ENCODE data around the gene SGSM1.

SGSM1 gene

GRCh38 chr22:24805790-24806662 lies at the start of gene SGSM1:
TSS of gene SGSM1 (plus strand) at chr22:24806211. CDS start at chr22:24806326, 115 bp downstream.
- peak; percentile 76 for DNase-seq

GRCh38 chr22:24758164-24758799 lies 47.7 kb upstream of the SGSM1 start:
- peak; percentile 25 for DNase-seq

DNA sequence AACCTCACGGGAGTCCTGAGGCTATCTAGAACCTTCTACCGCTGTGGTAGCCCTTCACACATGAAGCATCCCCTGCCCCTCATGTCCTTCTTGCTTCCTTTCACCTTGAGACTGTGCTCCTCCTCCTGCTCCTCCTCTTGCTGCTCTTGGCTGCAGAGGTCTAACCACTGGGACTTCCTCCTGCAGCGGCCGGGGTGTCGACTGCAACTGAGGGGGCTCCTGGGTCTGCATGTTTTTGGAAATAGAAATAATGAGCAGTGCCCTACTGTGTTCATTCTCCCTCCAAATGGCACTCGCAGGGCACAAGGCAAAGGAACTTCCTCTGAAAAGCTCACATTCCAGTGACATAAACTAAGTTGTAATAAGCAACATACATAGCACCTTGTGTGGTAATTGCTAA lies 46.2 kb upstream of the SGSM1 start:
- DNase-seq = no peak

- no peak for DNase-seq
These were observed 45.2 kb upstream of the SGSM1 start for GRCh38 chr22:24760708-24761306.

GRCh38 chr22:24761888-24762675 lies 43.9 kb upstream of the SGSM1 start:
- DNase-seq = no peak

GRCh38 chr22:24763872-24764485 lies 42.0 kb upstream of the SGSM1 start:
- DNase-seq = no peak

GRCh38 chr22:24765166-24765565 lies 40.8 kb upstream of the SGSM1 start:
- no peak for DNase-seq

DNA sequence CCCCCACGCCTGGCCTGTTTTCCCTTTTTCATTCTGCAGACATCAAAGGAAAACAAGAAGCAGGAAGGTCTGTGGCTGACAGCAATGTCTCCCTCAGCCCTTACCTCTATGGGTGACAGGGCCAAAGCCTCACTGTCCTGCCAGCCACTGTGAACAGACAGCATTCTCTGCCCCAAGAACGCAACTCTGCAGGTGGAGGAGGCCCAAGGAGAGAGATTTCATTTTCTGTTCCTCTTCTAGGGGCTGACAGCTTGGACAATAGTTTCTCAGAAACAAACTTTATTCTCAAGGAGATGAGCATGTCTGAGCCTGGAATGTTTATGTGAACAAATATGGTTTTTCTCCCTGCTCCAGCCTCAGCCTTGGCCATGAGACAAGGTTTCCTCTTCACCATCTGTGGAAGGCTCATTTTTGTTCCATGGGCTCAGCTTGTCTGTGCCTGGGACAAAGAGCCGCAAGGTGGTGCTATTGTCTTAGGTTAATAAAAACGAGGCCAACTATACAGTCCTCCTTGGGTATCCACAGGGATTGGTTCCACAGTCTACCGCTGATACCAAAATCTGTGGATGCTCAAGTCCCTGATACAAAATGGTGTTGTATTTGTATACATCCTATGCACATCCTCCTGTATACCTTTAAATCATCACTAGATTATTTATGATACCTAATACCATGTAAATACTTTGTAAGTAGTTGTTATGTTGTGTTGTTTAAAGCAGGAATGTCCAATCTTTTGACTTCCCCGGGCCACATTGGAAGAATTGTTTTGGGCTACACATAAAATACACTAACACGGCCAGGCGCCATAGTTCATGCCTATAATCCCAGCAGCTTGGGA lies 37.3 kb upstream of the SGSM1 start:
- peak; percentile 60 for DNase-seq

DNA sequence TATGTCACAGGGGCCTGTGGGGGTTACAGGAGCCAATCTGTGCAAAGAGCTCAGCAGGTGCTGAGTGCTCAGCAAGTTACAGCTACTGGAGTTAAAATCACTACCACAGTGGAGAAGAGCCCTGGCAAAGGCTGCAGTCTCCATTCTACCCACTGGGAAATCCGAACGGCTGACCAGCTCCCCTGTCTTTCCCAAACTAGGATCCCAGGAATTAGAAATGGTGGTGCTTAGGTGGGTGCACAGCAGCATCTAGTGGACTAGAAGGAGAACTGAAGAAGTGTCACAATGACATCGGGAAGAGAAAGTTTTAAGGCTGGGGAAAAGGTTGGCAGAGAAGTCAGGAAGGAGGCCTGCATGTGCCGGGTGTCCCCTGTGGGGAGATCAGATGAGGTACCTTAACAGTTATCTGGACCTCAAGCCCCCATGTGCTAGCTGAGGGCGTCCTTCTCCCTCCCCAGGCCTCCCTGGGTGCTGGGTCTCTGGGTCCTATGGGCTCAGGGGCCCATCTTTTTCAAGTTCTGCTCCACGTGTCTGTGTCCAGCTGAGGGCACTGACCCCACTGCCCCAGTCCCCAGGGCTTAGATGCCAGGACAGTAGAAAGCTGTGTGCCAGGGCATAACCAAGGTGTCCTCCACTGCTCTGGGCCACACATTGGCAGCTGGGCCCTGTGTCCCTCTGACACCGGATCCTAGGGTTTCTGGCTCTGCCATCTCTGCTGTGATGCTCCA lies 33.4 kb upstream of the SGSM1 start:
- no peak for DNase-seq

DNA sequence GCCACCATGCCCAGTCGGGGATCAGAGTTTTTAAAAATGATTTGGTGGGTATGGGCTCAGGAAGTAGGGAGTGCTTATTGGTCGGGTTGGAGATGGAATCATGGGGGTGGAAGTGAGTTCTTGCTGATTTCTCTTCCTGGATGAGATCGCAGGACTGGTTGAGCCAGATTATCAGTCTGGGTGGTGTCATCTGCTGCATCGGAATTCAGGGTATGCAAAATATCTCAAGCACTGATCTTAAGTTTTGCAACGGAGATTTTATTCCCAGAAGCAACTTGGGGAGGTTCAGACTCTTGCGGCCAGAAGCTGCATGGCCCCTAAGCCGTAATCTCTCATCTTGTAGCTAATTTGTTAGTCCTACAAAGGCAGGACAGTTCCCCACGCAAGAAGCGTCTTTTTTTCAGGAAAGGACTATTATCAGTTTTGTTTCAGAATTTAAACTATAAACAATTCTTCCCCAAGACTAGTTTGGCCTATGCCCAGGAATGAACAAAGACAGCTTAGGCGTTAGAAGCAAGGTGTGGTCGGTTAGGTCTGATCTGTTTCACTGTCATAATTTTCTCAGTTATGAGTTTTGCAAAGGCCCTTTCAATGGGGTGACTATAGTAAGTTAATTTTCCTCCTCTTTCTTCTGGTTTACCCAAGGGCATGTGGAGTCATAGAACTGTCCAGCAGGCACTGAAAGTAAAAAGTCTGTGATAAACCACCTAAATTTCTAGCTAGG lies 30.1 kb upstream of the SGSM1 start:
- no peak for DNase-seq

DNA sequence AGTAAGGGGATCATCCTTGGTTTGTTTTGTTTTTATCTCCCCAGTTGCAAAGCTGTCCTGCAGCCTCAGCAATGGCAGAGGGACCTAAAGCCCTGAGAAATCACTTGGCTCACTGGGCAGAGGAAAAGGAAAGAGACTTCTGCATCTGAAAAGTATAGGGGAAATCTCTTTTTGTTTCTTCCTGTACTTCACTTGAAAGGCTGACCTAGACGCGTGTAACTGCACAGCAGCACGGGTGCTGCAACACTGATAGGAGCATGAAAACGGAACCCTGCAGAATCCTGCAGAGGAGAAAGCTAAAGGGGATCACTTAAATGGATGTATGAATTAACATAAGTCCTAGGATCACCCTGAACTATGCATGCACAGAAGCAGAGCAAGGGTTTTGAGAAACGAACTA lies 29.5 kb upstream of the SGSM1 start:
- no peak for DNase-seq

GRCh38 chr22:24789516-24789915 lies 16.5 kb upstream of the SGSM1 start:
- DNase-seq = no peak

GRCh38 chr22:24791362-24791761 lies 14.6 kb upstream of the SGSM1 start:
- DNase-seq = no peak

DNA sequence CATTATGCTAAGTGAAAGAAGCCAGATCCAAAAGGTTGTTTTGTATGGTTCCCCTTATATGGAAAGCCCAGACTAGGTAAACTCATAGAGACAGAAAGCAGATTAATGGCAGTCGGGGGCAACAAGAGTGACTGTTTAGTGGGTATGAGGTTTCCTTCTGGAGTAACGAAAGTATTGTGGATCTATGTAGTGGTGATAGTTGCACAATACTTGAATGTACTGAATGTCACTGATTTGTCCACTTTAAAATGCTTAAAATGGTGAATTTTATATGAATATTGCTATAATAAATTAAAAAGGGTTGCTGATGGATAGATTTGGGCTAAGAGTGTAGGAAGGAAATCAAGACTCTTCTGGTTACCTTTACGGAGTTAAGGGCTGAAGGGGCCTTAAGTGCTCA lies 10.0 kb upstream of the SGSM1 start:
- no peak for DNase-seq

DNA sequence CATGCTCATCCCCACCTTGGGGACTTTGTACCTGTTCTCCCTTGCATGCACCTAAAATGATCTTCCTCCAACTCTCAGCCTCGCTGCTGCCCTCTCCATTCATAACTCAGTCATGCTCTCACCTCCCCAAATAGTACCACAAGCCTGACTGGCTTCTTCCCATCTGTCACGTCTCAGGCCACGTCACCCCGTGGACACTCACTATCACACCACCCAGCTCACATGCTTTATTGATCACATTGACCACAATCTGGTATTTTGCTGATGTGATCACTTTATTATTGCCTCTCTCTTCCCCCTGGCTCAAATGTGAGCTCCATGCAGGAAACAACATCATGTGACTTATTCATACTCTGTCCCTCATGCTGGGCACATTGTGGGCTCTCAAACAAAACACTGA lies 9.2 kb upstream of the SGSM1 start:
- DNase-seq = no peak

DNA sequence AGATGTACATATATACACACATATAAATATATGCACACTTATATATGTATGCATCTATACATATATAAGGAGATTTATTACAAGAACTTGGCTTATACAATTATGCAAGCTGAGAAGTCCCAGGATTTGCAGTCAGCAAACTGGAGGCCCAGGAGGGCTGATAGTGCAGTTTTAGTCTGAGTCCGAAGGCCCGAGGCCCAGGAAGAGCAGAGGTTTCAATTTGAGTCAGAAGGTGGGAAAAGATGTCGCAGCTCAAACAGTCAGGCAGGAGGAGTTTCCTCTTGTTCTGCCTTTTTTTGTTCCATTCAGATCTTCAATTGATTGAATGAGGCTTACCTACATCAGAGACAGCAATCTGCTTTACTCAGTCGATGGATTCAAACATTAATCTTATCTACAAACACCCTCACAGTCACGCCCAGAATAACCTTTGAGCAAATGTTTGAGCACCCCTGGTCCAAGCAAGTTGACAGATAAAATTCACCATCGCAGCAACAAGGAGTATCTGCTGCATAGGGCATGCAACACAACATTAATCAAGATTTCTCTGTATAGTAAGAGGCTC lies 4.0 kb upstream of the SGSM1 start:
- DNase-seq = no peak

DNA sequence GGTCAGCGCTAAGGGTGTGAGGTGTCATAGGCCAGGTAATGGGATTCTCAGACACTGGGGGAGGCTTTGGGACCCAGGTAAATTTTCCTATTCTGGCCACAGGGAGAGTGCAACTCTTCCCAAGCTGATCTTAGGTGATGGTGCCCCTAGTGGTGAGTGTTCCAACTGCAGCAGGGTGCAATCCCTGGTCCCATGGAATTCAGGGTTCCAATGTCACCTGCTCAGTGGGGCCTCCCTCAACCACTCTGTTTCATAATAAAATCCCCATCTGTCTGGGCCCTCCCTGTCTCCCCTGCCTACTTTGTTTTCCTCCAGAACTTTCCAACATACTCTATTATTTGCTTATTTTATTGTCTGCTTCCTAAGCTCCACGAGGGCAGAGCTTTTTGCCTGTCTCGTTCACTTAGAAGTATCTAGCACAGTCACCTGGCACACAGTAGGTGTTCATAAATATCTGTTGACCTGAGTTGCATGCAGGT lies 2.9 kb upstream of the SGSM1 start:
- DNase-seq = no peak

DNA sequence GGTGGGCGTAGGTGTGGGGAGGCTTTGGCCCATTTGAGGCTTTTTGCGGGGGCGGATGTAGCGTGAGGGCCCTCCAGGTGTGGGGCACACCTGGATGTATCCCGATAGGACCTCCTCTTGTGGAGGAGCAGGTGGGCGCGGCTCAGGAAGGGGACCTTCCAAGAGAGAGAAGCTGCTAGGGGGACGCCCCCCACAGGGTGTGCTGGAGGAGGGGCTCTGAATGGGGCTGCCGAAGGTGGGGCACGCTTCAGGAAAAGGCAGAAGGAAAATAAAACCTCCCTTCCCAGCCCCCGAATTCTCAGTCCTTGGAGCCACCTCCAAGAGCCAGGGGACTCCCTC lies 621 bp downstream of the SGSM1 start:
- DNase-seq = no peak

DNA sequence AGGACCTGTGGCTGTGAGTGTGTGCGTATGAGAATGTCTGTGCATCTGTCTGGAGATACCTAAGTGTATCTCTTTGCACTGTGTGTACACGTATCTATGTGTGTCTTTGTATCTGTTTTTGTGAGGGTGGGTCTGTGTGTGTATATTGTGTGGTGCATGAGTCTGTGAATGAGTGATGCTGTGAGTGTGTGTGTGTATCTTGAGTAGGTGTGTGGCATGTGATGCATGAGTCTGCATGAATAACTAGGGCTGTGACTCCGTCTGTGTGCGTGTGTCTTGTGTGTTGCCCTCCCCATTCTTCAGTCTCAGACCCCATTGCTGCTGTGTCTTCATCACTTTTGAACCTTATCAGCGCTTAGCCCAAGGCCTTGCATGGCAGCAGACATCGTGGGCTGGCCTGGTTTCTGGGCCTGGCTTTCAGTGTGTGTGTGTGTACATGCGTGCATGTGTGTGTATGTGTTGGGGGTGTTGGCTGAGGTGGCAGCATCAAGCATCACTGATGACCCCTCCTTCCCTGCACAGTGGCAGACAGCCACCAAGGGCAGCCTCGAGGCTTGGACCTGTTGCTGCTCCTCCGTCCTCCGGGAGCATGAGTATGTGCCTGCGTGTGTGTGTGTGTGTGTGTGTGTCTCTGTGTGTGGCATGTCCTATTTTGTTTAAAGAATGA lies 1.4 kb downstream of the SGSM1 start:
- DNase-seq = no peak

Measured in NCI-H2029 (cell line).